Lower leg skin (tissue), 3 donors: ENCODE results near the gene FBXO39.

Experiments used
- POLR2A ChIP-seq, 2 donors: fragments of 450-650 bp; IDR thresholded peaks; one replicate each; pipeline ENCODE4 v1.6.1; 2016 to 2017; ENCODE audit warnings: antibody characterized with exemption in 2 of 2, mild to moderate bottlenecking in 1 of 2, moderate library complexity in 1 of 2
- TF ChIP-seq, protein P1 (sequence below), 3 donors: fragments of 450-650 bp; IDR thresholded peaks; one replicate each; pipeline ENCODE4 v1.5.1; 2016; ENCODE audit warnings: antibody characterized with exemption in 3 of 3, mild to moderate bottlenecking in 3 of 3, moderate library complexity in 2 of 3

DNA sequence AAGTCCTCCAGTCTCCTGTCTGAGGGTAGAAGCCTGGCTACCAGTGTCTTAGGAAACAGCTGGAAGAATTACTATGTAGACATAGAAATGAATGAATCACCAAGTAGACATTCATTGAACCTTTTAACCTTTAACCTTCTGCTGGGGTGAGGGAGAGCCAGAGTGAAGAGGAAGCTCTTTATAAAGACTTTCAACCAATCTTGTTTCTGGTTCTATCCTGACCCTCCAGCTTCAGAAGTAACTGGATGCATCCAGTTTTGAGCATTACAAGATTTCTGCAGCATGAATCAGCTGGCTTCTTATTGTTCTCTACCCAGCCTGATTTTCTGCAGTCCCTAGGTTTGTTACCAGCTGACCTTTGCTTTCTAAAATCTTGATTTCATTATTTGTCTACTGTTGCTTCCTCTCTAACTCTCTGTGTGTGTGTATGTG is 47.0 kb downstream of the FBXO39 start:
- TF ChIP-seq, protein P1, sequence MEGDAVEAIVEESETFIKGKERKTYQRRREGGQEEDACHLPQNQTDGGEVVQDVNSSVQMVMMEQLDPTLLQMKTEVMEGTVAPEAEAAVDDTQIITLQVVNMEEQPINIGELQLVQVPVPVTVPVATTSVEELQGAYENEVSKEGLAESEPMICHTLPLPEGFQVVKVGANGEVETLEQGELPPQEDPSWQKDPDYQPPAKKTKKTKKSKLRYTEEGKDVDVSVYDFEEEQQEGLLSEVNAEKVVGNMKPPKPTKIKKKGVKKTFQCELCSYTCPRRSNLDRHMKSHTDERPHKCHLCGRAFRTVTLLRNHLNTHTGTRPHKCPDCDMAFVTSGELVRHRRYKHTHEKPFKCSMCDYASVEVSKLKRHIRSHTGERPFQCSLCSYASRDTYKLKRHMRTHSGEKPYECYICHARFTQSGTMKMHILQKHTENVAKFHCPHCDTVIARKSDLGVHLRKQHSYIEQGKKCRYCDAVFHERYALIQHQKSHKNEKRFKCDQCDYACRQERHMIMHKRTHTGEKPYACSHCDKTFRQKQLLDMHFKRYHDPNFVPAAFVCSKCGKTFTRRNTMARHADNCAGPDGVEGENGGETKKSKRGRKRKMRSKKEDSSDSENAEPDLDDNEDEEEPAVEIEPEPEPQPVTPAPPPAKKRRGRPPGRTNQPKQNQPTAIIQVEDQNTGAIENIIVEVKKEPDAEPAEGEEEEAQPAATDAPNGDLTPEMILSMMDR (IDR thresholded peaks at IDR 0.05): no peak
- TF ChIP-seq POLR2A (IDR thresholded peaks at IDR 0.05): no peak
